H1 (cell line): ENCODE measurements around the gene PLEK2. TPM values are rescaled to one million over a fixed set of nuclear protein-coding genes. Genes with fewer than 3 reads are reported as not detected.
A peak's percentile ranks its signal among the peaks of the same experiment; 100 is the strongest.

Experiments
- CTCF ChIA-PET: fragments of 300-600 bp; sonication (Branson Sonifier 250); formaldehyde crosslinking; loops from one replicate; lab custom pipeline; 2021; ENCODE audit not compliant: partially characterized antibody; lab: Charles Lee
- POLR2A ChIA-PET: fragments of 300-600 bp; sonication (Branson Sonifier 250); formaldehyde crosslinking; loops from one replicate; lab custom pipeline; 2021; ENCODE audit warnings: inconsistent platforms; ENCODE audit not compliant: partially characterized antibody; lab: Charles Lee
- DNase-seq, 2 experiments: peaks; one replicate each; pipeline versions ENCODE4 v3.0.0 to v3.0.0-alpha.2; 2010 to 2022; ENCODE audit warnings: low spot score in 2 of 2, low read depth in 1 of 2, mixed read lengths in 1 of 2
- FAIRE-seq: peaks from 2 replicates; lab custom pipeline; 2011; peaks lifted over from hg19 to GRCh38; lab: Jason Lieb, UNC
- H2AFZ ChIP-seq: 2 replicates; pipeline ENCODE4 v1.8.1; 2012; ENCODE audit warnings: low read length, inconsistent platforms
- H2AK5ac ChIP-seq: 2 replicates; pipeline ENCODE4 v1.6.1; 2013; ENCODE audit warnings: low read depth, low read length
- H2BK120ac ChIP-seq: replicated peaks from 2 replicates; pipeline ENCODE3; 2013; ENCODE audit warnings: low read depth, low read length, inconsistent platforms
- H2BK12ac ChIP-seq: 2 replicates; pipeline ENCODE4 v1.6.1; 2013; ENCODE audit warnings: low read depth, low read length
- H2BK15ac ChIP-seq: 2 replicates; pipeline ENCODE4 v1.6.1; 2013; ENCODE audit warnings: low read length
- H2BK20ac ChIP-seq: 2 replicates; pipeline ENCODE4 v1.6.1; 2013; ENCODE audit warnings: low read length
- H2BK5ac ChIP-seq: 2 replicates; pipeline ENCODE4 v1.6.1; 2013; ENCODE audit warnings: low read depth, low read length
- H3K14ac ChIP-seq: 2 replicates; pipeline ENCODE4 v1.6.1; 2013; ENCODE audit warnings: inconsistent platforms; ENCODE audit not compliant: insufficient read length
- H3K18ac ChIP-seq: 2 replicates; pipeline ENCODE4 v1.6.1; 2013; ENCODE audit warnings: low read length; ENCODE audit errors: extremely low read depth
- H3K23ac ChIP-seq: 2 replicates; pipeline ENCODE4 v1.6.1; 2013; ENCODE audit warnings: inconsistent platforms; ENCODE audit not compliant: insufficient read length
- H3K23me2 ChIP-seq: 2 replicates; pipeline ENCODE4 v1.6.1; 2013; ENCODE audit warnings: low read depth, low read length
- H3K27ac ChIP-seq: 2 replicates; pipeline ENCODE4 v1.6.1; 2011; ENCODE audit warnings: low read depth, low read length, inconsistent platforms
- H3K27me3 ChIP-seq, 4 experiments: replicated peaks in 1 of 4; 1 replicate in 1 of 4; 2 replicates in 3 of 4; pipeline versions ENCODE4 v1.6.1 to v1.8.1; 2011 to 2013; ENCODE audit warnings: low read length in 3 of 4, mild to moderate bottlenecking in 3 of 4, inconsistent platforms in 2 of 4, mixed read lengths in 2 of 4, moderate library complexity in 1 of 4; ENCODE audit not compliant: control insufficient read depth in 3 of 4, insufficient read depth in 3 of 4; ENCODE audit errors: extremely low read depth in 1 of 4
- H3K36me3 ChIP-seq, 4 experiments: 2 replicates each; pipeline versions ENCODE4 v1.6.1 to v1.8.1; 2011 to 2013; ENCODE audit warnings: mild to moderate bottlenecking in 4 of 4, low read length in 3 of 4, moderate library complexity in 2 of 4, control low read depth in 1 of 4, inconsistent platforms in 1 of 4; ENCODE audit not compliant: insufficient read depth in 4 of 4, control insufficient read depth in 2 of 4
- H3K4ac ChIP-seq: replicated peaks from 2 replicates; pipeline ENCODE3; 2013; ENCODE audit warnings: low read length, low read depth, mixed read lengths, inconsistent platforms; ENCODE audit not compliant: insufficient read length
- H3K4me1 ChIP-seq, 4 experiments: replicated peaks in 1 of 4; 1 replicate in 1 of 4; 2 replicates in 3 of 4; pipeline versions ENCODE4 v1.6.1 to v1.8.1; 2011 to 2013; ENCODE audit warnings: low read length in 3 of 4, inconsistent platforms in 2 of 4, mixed read lengths in 1 of 4; ENCODE audit not compliant: insufficient read depth in 4 of 4, control insufficient read depth in 3 of 4
- H3K4me2 ChIP-seq, 2 experiments: 2 replicates each; pipeline versions ENCODE4 v1.6.1 to v1.8.1; 2011 to 2013; ENCODE audit warnings: low read depth in 2 of 2, low read length in 2 of 2, control low read depth in 1 of 2, inconsistent platforms in 1 of 2, mild to moderate bottlenecking in 1 of 2; ENCODE audit not compliant: insufficient read depth in 1 of 2
- H3K4me3 ChIP-seq, 4 experiments: fragments of 200-600, 300-600 bp in 1 of 4; sonication (generic), shearing (Covaris generic), sonication (Bioruptor Twin) in 1 of 4; 2 replicates each; pipeline versions ENCODE4 v1.5.1 to v1.8.1; 2011 to 2016; ENCODE audit warnings: low read length in 4 of 4, low read depth in 3 of 4, control low read depth in 2 of 4, inconsistent platforms in 2 of 4, mild to moderate bottlenecking in 2 of 4, mixed read lengths in 1 of 4, moderate library complexity in 1 of 4; ENCODE audit not compliant: insufficient read depth in 2 of 4; ENCODE audit errors: extremely low read depth in 1 of 4
- H3K56ac ChIP-seq: replicated peaks from 2 replicates; pipeline ENCODE3; 2013; ENCODE audit warnings: low read depth, mild to moderate bottlenecking, mixed read lengths, low read length, inconsistent platforms; ENCODE audit not compliant: insufficient read length
- H3K79me1 ChIP-seq: 2 replicates; pipeline ENCODE4 v1.6.1; 2013; ENCODE audit warnings: low read depth, low read length, control low read depth
- H3K79me2 ChIP-seq, 2 experiments: 2 replicates each; pipeline versions ENCODE4 v1.6.1 to v1.8.1; 2012 to 2013; ENCODE audit warnings: low read length in 2 of 2, mild to moderate bottlenecking in 2 of 2, inconsistent platforms in 1 of 2; ENCODE audit not compliant: insufficient read depth in 2 of 2, control insufficient read depth in 1 of 2
- H3K9ac ChIP-seq, 4 experiments: replicated peaks in 1 of 4; 1 replicate in 1 of 4; 2 replicates in 3 of 4; pipeline versions ENCODE4 v1.6.1 to v1.8.1; 2011 to 2013; ENCODE audit warnings: low read depth in 3 of 4, low read length in 3 of 4, control low read depth in 2 of 4, mild to moderate bottlenecking in 2 of 4, moderate library complexity in 2 of 4, inconsistent platforms in 1 of 4; ENCODE audit errors: extremely low read depth in 1 of 4
- H3K9me3 ChIP-seq, 2 experiments: 2 replicates each; pipeline versions ENCODE4 v1.6.1 to v1.8.1; 2012 to 2013; ENCODE audit warnings: mild to moderate bottlenecking in 2 of 2, moderate library complexity in 2 of 2, control low read depth in 1 of 2, inconsistent platforms in 1 of 2, low read depth in 1 of 2, low read length in 1 of 2, mixed read lengths in 1 of 2; ENCODE audit not compliant: insufficient read depth in 2 of 2
- H4K20me1 ChIP-seq, 2 experiments: replicated peaks in 1 of 2; 2 replicates each; pipeline versions ENCODE3 to v1.8.1; 2011 to 2013; ENCODE audit warnings: inconsistent platforms in 2 of 2, low read length in 2 of 2, mild to moderate bottlenecking in 1 of 2; ENCODE audit not compliant: insufficient read depth in 2 of 2, control insufficient read depth in 1 of 2
- H4K5ac ChIP-seq: 2 replicates; pipeline ENCODE4 v1.6.1; 2013; ENCODE audit warnings: low read length, low read depth, mixed read lengths, inconsistent platforms; ENCODE audit not compliant: insufficient read length
- H4K8ac ChIP-seq: 2 replicates; pipeline ENCODE4 v1.8.0; 2013; ENCODE audit warnings: mild to moderate bottlenecking, moderate library complexity, low read length, inconsistent platforms; ENCODE audit not compliant: insufficient read depth; ENCODE audit errors: extremely low read depth
- H4K91ac ChIP-seq: replicated peaks from 2 replicates; pipeline ENCODE3; 2013; ENCODE audit warnings: low read length, mixed read lengths, inconsistent platforms; ENCODE audit not compliant: insufficient read length
- ASH2L ChIP-seq: fragments of 200-600, 300-600 bp; sonication (generic); IDR thresholded peaks from one replicate; pipeline ENCODE4 v1.7.1; 2017; ENCODE audit warnings: low read length
- CEBPB ChIP-seq: IDR thresholded peaks from 2 replicates; pipeline ENCODE4 v1.6.1; 2012; ENCODE audit warnings: low read depth, low read length
- EGR1 ChIP-seq: IDR thresholded peaks from 2 replicates; pipeline ENCODE4 v1.6.1; 2011; ENCODE audit warnings: low read depth, low read length, borderline replicate concordance
- JUN ChIP-seq: IDR thresholded peaks from 2 replicates; pipeline ENCODE4 v1.6.1; 2011; ENCODE audit warnings: low read depth, mild to moderate bottlenecking, improper control_type of control experiment, low read length
- RBBP5 ChIP-seq: IDR thresholded peaks from 2 replicates; pipeline ENCODE4 v1.7.1; 2012; ENCODE audit warnings: low read depth, mild to moderate bottlenecking, inconsistent platforms, low read length, moderate library complexity, borderline replicate concordance
- RNF2 ChIP-seq: fragments of 200-900, 300-1000 bp; sonication (generic); IDR thresholded peaks from 2 replicates; pipeline ENCODE4 v1.7.1; 2016; ENCODE audit warnings: borderline replicate concordance, low read depth, mild to moderate bottlenecking, antibody characterized with exemption, low read length; ENCODE audit not compliant: poor library complexity, severe bottlenecking; ENCODE audit errors: missing control alignments
- RXRA ChIP-seq: IDR thresholded peaks from 2 replicates; pipeline ENCODE4 v1.6.1; 2011; ENCODE audit warnings: low read depth, mild to moderate bottlenecking, low read length, moderate library complexity; ENCODE audit not compliant: insufficient read depth
- SIN3A ChIP-seq, 2 experiments: IDR thresholded peaks in 1 of 2; conservative IDR thresholded peaks in 1 of 2; 2 replicates each; pipeline ENCODE4 v1.6.1; 2011 to 2012; ENCODE audit warnings: low read length in 2 of 2, improper control_type of control experiment in 1 of 2, low read depth in 1 of 2, mild to moderate bottlenecking in 1 of 2
- SIRT6 ChIP-seq: IDR thresholded peaks from one replicate; pipeline ENCODE4 v1.7.1; 2012; ENCODE audit warnings: low read length, inconsistent platforms
- SIX5 ChIP-seq: IDR thresholded peaks from 2 replicates; pipeline ENCODE4 v1.6.1; 2011; ENCODE audit warnings: mild to moderate bottlenecking, low read depth, low read length
- TAF1 ChIP-seq: IDR thresholded peaks from 2 replicates; pipeline ENCODE4 v1.6.1; 2011; ENCODE audit warnings: mild to moderate bottlenecking, low read depth, low read length
- TBP ChIP-seq: IDR thresholded peaks from 2 replicates; pipeline ENCODE4 v1.6.1; 2011; ENCODE audit warnings: low read depth, low read length, improper control_type of control experiment
- TCF12 ChIP-seq: IDR thresholded peaks from 2 replicates; pipeline ENCODE4 v1.6.1; 2011; ENCODE audit warnings: low read depth, mild to moderate bottlenecking, low read length
- ZNF274 ChIP-seq: IDR thresholded peaks from 2 replicates; pipeline ENCODE4 v1.7.0; 2012; ENCODE audit warnings: low read length, borderline replicate concordance; ENCODE audit errors: extremely low read depth
- WGBS, 2 experiments: shearing (Covaris generic) in 1 of 2; methylation state at CpG; one replicate each; pipeline versions ENCODE4 v1.1.6 to v1.1.7; 2013 to 2015; ENCODE audit warnings: low lambda C conversion rate in 2 of 2, mixed read lengths in 2 of 2, inconsistent platforms in 1 of 2, low coverage in 1 of 2, missing lambda C conversion rate in 1 of 2; ENCODE audit not compliant: insufficient replicate concordance in 2 of 2, insufficient coverage in 1 of 2, insufficient read length in 1 of 2; ENCODE audit errors: extremely low coverage in 1 of 2, missing lambda C conversion rate in 1 of 2; 5-methylcytosine and 5-hydroxymethylcytosine counted together
- polyA plus RNA-seq, 7 experiments: library from polyadenylated mRNA; depleted of rRNA in 3 of 7; stranded (reverse) in 5 of 7; unstranded in 2 of 7; fragments of >200 nt in 5 of 7; fragments of 200-250 nt in 2 of 7; gene quantifications; 1 replicate in 5 of 7; 2 replicates in 1 of 7; 4 replicates in 1 of 7; pipeline versions ENCODE4 v1.2.1 to v1.2.3, GENCODE V29; 2011 to 2013; ENCODE audit warnings: missing spikeins in 2 of 7, mixed read lengths in 2 of 7
- total RNA-seq: library from RNA; stranded (reverse); fragmentation: NEBNext Ultra II Directional; extraction: Animal tissue kit (Norgen Biotek cat#: 25700); gene quantifications from 2 replicates; pipeline ENCODE4 v1.2.1, GENCODE V29; 2021

The PLEK2 gene
- total and polyA plus RNA-seq, 2 of the 8 experiments (the other 6 are each of a cell fraction or from before 2014, with no cell fraction given) = 0.41 to 2.1 TPM

GRCh38 chr14:67441672-67442071 lies 29.7 kb upstream of the PLEK2 start:
- H3K14ac ChIP-seq = no peak overlapping the region
- no peak overlapping the region for H2BK20ac ChIP-seq
- H2BK120ac ChIP-seq = no peak overlapping the region
- peaks cover 0 to 15% (median 8%) of the 10 kb centered on the region in 4 experiments; a peak in 6 of 7 replicates for H3K4me1 ChIP-seq
- H3K18ac ChIP-seq = no peak overlapping the region
- H3K4me3 ChIP-seq = no peak overlapping the region
- FAIRE-seq (no peak), DNase-seq (no peak)
- no peak overlapping the region for H4K91ac ChIP-seq
- no peak overlapping the region for H2AK5ac ChIP-seq
- no peak overlapping the region for H2AFZ ChIP-seq
- H3K23me2 ChIP-seq = no peaks in the 10 kb centered on the region
- POLR2A ChIA-PET = interaction anchor here (0.6 kb wide), 1 partner anchor 12 kb away, joined by 3 read pairs; no protein-coding TSS in a partner anchor
- H3K23ac ChIP-seq = no peak overlapping the region
- no peak overlapping the region for H3K4ac ChIP-seq
- no peak overlapping the region for H3K9ac ChIP-seq
- no peak overlapping the region for H2BK15ac ChIP-seq
- no peak overlapping the region for H3K56ac ChIP-seq
- no peak overlapping the region for H4K5ac ChIP-seq
- peak overlapping the region; percentile 60; the same call in 1 of the 2 replicates for H2BK12ac ChIP-seq
- no peaks in the 10 kb centered on the region for H3K9me3 ChIP-seq
- H3K27me3 ChIP-seq = no peaks in the 10 kb centered on the region
- H3K4me2 ChIP-seq = no peak overlapping the region
- H3K27ac ChIP-seq = no peak overlapping the region
- H3K79me2 ChIP-seq = no peaks in the 10 kb centered on the region
- H3K79me1 ChIP-seq = no peaks in the 10 kb centered on the region; the same call in 1 of the 2 replicates
- no peaks in the 10 kb centered on the region for H3K36me3 ChIP-seq
- H2BK5ac ChIP-seq = no peak overlapping the region; the same call in 1 of the 2 replicates
- H4K8ac ChIP-seq = no peak overlapping the region
- WGBS, 2 experiments = 92% methylated on average over 8 of the region's 8 CpGs; no CpG with 5 or more reads in 1 of the 2 experiments
- no peaks in the 10 kb centered on the region for H4K20me1 ChIP-seq
- CTCF ChIA-PET = interaction anchor here (1.1 to 10.0 kb wide), 5 partner anchors 10 to 139 kb away, joined by 3 to 115 read pairs (median 5); no protein-coding TSS in a partner anchor
- TF ChIP-seq SIN3A (conservative IDR thresholded peaks at IDR 0.05 in 1 of 2, IDR thresholded peaks at IDR 0.05 in 1 of 2; ENCODE audit: low read depth in 1 of 2, low read length in 2 of 2) (no peak), RNF2 (no peak), ZNF274 (no peak), CEBPB (no peak), SIRT6 (no peak), EGR1 (no peak), TBP (no peak), ASH2L (no peak), SIX5 (no peak), JUN (no peak), TCF12 (no peak), TAF1 (no peak), RXRA (no peak), RBBP5 (no peak)
